HG02981 (cell line): ENCODE results near the gene ADISSP.

Experiments used
- ATAC-seq: cut with Tn5 transposase; IDR thresholded peaks from one replicate; pipeline ENCODE4 v1.9.1; 2021; ENCODE audit warnings: mild to moderate bottlenecking, moderate library complexity; ENCODE audit not compliant: unreplicated experiment

ADISSP gene

GRCh38 chr20:3755814-3756480 lies 11.6 kb downstream of the ADISSP start:
- ATAC-seq = no peak

GRCh38 chr20:3755269-3755668 lies 12.3 kb downstream of the ADISSP start:
- no peak for ATAC-seq

- no peak for ATAC-seq
These were observed 13.3 kb downstream of the ADISSP start for GRCh38 chr20:3754276-3754630.

GRCh38 chr20:3753501-3754275 lies 13.9 kb downstream of the ADISSP start:
- ATAC-seq = no peak

- ATAC-seq = no peak
These were observed 14.5 kb downstream of the ADISSP start for GRCh38 chr20:3753098-3753497.

GRCh38 chr20:3752386-3752759 lies 15.2 kb downstream of the ADISSP start:
- ATAC-seq = no peak

- ATAC-seq = no peak
These were observed 15.7 kb downstream of the ADISSP start for GRCh38 chr20:3751675-3752385.

- no peak for ATAC-seq
These were observed 16.3 kb downstream of the ADISSP start for GRCh38 chr20:3751305-3751674.

GRCh38 chr20:3749689-3750531 lies 17.6 kb downstream of the ADISSP start:
- no peak for ATAC-seq

GRCh38 chr20:3749087-3749688 lies 18.4 kb downstream of the ADISSP start:
- ATAC-seq = no peak

GRCh38 chr20:3748073-3748472 lies 19.5 kb downstream of the ADISSP start:
- no peak for ATAC-seq

- ATAC-seq = no peak
These were observed 20.1 kb downstream of the ADISSP start for GRCh38 chr20:3747471-3747870.

GRCh38 chr20:3745686-3746173 lies 21.8 kb downstream of the ADISSP start:
- ATAC-seq = no peak

- ATAC-seq = no peak
These were observed 22.5 kb downstream of the ADISSP start for GRCh38 chr20:3744806-3745685.

GRCh38 chr20:3744037-3744436 lies 23.5 kb downstream of the ADISSP start:
- no peak for ATAC-seq

GRCh38 chr20:3743251-3743650 lies 24.3 kb downstream of the ADISSP start:
- no peak for ATAC-seq

- ATAC-seq = no peak
These were observed 25.6 kb downstream of the ADISSP start for GRCh38 chr20:3741836-3742458.

- ATAC-seq = no peak
These were observed 26.8 kb downstream of the ADISSP start for GRCh38 chr20:3740615-3741301.
